ENCODE data around the gene EEF1A2.
A peak's percentile ranks its signal among the peaks of the same experiment; 100 is the strongest.

EEF1A2 gene

DNA sequence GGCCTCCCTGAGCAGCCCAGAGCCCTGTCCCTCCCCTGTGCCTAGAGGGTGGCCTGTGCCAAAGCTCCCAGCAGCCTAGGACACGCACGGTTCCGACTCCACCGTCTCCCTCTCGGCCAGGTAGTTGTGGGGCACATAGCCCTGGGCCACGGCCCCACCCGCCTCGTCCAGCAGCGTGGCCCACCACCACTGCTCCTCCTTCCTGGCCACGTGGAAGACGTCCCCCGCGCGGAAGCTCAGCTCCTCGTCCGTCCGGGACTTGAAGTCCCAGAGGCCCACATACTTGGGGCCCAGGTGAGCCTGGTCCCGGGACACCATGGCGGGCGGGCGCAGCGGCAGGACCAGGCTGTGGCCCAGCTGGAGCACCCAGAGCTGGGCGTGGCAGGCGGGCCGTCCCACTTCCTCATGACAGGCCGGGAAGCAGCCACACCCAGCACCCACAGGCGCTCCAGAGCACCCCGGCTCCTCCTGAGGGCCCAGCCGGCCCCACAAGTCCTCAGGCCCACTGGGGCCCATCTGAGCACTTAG lies 38.2 kb upstream of the EEF1A2 start, which contains the start of gene PTK6:
PTK6 (minus strand) TSS at position 380 of the 528 bp plus-strand sequence; CDS start at position 318, 62 bp downstream.
- DNase-seq (ENCODE audit: low read depth in 3 of 3) = no peak

DNA sequence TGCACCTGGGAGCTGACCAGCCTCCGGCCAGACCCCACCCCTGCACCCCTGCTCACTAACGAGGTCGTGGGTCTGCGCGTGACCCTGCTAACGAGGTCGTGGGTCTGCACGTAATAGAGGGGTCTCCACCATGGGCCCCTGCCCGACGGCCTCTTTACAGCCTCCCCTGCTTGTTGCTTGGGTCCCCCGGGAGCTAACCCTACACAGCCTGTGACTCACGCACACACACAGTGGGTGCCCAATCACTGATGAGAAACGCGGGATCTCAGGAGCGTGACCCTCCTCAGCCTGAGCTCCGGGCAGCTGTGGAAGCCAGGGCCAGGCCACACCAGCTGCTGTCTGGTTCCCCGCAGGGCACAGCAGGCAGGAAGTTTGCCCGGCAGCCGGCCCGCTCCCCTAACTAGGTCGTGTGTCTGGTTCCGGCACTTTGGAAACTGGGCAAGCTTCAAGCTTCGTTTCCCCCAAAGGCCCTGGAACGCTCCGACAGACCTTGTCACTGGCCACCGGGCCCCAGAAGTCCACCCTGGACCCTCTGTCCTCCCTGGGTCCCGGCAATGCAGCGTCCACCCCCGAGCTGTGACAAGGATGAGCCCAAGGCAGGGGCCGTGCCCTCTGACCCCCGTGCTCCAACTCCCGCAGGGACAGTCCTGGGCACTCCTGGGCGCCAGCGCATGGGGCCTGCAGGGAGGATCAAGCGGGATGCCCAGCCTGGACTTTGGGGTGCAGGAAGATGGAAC lies 37.5 kb upstream of the EEF1A2 start:
- DNase-seq (ENCODE audit: low read depth in 3 of 3) = no peak

DNA sequence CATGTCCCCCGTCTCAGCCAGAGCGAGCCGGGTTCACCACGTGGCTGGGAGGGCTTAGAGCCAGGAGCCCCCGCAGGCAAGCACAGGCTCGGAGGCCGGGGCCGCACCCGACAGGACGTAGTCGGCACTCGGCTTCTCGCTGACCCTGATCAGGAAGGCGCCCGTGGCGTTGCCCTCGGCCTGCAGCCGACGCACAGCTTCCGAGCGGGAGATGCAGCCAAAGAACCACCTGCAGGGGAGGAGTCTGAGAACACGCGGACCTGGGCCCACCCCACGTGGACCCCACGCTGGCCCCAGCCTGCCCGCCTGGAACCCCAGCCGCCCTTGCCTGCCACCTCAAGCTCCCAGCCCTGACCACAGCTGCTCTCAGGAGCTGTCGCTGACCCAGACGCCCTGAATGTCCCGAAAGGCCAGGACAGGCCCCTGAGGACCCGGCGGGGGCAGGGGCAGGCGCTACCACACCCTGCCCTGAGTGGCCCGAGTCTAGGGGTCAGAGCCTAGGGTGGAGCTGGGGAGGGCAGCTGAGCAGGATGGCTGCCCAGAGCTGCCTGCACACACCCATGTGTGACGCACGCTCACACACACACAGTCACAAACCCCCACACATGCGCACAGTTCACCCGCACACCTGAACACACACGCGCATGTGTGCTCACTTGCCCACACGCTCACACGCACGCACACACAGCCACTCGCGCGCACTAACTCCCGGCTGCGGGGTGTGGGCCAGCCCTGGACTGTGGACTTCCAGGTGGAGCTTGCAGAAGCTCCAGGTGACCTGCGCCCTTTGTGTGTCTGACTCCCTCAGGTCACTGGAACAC lies 36.2 kb upstream of the EEF1A2 start:
- DNase-seq (ENCODE audit: low read depth in 3 of 3) = no peak

DNA sequence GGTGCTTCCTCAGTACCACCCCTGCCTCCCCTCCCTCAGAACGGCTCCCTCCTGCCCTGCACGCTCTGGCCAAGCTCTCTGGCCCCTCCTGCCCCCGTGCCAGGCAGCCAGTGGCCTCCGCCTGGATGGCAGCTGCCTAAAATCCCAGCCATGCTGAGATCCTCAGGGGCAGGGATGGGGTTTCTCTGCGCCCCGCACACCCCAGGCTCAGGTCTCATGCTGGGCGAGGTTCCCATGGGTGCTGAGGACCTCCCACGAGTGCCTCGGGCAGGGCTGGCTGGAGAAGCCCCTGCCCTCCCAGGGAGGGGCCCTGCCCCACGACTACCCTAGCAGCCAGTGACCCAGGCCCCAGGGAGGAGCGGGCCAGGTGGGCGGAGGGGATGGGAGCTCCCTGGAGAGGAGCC lies 35.5 kb upstream of the EEF1A2 start:
- no peak for DNase-seq (ENCODE audit: low read depth in 3 of 3)

DNA sequence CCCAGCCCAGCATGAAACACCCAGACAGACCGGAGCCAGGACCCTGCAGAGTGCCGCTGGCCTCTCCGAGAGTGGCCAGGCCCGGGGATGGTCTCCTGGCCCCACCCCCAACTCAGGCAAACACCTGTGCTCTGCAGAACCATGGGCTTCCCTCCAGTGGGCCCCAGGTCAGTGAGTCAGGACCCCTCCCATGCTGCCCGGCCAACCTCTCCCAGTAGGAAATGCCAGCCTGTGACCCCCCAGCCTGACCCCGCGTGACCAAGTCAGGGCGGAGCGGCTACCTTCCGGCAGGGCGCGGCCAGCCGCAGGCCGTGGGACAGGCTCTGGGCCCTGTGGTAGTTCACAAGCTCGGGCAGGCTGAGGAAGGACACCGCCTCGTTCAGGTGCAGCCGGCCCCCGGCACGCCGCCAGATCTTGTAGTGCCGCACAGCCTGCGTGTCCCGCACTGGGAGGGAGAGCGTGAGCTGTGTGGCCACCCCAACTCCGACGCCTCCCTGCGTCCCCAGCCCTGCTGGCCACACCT lies 35.0 kb upstream of the EEF1A2 start:
- DNase-seq (ENCODE audit: low read depth in 3 of 3) = no peak

DNA sequence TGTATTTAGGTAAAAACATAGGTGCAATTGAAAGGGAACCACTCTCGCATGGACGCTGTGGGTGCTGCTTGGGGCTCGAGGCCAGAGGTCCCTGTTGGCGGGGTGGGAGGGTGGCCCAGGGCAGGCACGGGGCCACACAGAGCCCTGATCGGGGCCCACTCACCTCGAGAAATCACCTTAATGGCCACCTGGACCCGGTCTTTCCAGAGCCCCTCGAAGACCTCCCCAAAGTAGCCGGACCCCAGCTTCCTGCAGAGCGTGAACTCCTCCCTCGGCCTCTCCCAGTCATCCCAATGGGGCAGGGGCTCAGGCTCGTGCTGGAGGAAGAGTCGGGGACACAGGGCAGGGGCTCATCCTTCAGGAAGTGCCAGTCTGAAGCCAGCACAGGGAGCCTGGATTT lies 34.5 kb upstream of the EEF1A2 start:
- no peak for DNase-seq (ENCODE audit: low read depth in 3 of 3)

DNA sequence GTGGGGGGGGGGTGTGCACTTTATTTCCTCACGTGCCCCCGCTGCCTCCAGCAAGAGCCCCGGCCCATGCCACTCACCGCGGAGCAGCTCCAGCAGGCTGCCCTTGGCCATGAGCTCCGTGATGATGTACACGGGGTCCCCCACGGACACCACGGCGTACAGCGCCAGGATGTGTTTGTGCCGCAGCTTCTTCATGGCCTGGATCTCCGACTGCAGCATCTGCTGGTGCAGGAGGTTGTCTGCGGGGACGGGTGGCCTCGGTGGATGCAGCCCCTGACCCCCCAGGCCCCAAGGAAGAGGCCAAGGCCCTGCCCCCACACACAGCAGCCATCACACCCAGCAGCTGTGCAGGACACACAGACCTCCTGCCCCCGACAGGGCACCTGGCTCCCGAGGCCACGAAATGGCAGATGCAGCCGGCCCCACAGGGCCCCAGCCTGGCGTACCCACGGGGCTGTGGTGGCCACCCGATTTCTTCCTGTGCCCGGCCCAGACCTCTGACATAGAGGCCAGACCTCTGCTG lies 33.6 kb upstream of the EEF1A2 start:
- DNase-seq (ENCODE audit: low read depth in 3 of 3) = no peak

DNA sequence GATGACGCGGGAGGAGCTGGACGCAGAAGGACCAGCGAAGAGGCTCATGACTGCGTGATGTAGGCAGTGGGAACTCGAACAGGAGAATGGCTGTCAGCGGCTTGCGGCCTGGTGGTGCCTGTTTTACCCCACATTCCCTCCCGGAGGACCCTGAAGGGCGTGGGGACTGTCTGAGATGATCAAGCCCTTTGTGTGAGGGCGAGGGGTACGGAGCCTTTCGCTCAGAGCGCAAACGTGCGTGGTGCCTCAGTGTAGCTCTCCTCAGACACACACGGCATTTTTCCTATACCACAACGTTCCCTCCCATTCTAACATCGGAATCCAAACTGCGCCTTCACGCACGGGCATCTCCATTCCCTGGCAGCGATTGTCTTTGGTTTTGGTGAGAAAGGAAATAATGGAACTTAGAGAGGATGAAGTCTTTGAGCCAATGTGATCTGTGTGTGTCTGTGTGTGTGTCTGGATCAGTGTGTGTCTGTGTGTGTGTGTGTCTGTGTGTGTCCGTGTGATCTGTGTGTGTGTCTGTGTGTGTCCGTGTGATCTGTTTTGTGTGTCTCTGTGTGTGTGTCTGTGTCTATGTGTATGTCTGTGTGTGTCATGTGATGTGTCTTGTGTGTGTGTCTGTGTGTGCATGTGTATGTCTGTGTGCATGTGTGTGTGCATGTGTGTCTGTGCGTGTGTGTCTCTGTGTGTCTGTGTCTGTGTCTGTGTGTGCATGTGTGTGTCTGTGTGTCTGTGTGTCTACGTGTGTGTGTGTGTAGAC lies 33.0 kb upstream of the EEF1A2 start:
- DNase-seq (ENCODE audit: low read depth in 3 of 3) = no peak

DNA sequence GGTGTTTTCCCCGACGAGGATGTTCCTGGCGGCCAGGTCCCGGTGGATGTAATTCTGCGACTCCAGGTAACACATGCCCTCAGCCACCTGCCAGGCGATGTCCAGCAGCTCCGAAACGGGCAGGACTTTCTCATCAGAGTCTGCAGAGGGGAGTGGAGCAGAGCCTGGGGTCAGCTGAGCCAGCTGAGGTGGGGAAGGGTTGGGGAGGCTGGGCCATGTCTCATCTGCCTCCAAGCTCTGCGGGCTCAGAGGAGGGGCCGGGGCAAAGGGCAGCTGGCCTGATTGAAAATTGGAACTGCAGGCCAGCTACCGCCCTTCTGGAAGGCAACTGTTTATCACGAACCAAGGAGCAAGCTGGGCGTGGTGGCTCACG lies 31.9 kb upstream of the EEF1A2 start:
- DNase-seq (ENCODE audit: low read depth in 3 of 3) = no peak

DNA sequence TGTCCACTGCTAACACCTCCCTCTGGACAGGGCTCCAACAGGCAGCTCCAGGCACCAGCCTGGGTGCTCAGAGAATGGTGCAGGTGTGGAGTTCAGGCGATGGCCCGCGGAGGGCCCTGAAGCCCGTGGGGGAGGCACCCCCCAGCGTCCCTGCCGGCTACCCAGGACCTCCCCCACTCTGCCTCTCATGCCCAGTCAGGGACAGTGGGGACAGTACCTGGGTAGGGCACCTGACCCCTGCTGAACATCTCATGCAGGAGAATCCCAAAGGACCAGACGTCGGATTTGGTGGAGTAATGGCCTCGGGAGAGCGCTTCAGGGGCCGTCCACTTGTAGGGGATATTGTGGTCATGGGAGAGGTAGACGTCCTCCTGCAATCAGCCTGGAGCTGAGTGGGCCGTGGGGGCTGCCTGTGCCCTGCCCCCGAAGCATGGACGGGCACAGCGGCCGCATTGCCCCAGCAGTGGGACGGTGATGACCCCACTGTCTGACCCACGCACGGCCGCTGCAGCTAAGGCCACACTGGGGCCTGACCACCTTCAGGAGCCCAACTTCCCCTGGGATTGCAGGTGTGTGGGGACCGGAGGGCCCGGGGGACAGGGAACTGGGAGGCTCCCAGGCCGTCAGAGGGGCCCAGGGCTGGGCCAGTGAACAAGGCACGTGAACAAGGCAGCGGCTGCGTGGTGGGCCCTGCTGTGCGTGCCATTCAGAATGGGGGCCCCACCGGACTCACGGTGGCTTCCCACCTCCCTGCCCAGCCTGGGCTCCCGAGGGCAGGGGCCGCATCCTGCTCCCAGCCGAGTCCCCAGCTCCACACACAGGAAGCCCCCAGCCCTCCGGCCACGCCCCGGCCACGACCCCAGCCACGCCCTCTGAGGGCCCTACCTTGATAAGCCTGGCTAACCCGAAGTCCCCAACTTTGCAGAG lies 31.2 kb upstream of the EEF1A2 start:
- DNase-seq (ENCODE audit: low read depth in 3 of 3) = no peak

DNA sequence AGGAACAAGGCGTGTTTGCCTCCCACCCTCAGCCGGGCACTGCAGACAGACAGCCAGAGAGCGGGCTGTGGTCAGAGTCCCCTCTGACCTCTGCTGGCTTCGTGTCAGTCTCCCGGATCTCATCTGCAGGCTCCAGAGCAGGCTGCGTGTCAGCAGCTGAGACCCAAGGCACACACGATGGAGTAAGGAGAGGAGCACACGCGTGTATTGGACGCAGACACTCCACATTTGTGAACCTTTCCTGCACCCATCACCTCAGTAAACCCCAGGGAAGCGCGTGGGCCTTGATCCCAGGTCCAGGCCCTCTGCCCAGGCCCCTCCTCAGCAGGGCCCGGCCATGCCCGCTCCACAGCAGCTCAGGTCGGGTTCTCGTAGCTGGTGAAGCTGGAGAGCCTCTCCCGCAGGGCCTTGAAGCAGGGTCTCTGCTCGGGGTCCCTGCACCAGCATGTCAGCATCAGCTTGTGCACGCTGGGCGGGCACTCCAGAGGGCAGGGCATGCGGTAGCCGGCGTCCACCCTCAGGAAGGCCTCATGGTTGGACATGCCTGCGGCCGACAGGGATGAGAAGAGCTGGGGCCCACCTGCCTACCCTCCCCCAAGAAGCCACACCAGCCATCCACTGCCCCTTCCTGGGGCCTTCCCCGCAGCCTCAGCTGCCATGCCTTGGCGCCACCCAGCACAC lies 30.4 kb upstream of the EEF1A2 start:
- DNase-seq (ENCODE audit: low read depth in 3 of 3) = no peak

DNA sequence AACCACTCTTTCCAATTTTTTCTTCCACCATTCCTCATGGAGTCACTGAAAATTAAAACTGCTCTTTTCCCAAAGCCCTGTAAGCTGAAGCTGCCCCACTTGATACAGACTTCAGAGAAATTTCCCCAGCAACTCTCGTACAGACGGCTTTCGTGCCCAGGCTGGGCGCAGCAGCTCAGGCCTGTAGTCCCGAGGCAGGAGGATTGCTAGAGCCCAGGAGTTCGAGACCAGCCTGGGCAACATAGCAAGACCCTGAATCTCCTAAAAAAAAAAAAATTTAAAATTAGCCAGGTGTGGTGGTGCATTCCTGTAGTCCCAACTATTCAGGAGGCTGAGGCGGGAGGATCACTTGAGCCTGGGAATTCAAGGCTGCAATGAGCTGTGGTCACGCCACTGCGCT lies 28.3 kb upstream of the EEF1A2 start:
- no peak for DNase-seq (ENCODE audit: low read depth in 3 of 3)

DNA sequence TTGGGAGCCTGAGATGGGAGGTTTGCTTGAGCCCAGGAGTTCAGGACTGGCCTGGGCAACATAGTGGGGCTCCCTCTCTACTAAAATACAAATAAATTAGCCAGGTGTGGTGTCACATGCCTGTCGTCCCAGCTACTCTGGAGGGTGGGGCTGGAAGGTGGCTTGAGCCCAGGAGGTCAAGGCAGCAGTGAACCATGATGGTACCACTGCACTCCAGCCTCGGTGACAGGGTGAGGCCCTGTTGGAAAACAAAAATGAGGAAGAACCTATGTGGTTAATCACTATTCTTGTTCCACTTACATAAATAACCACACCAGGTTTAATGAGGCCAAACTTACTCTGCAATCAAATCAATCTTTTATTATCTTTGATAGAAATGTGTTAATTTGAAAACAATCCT lies 27.1 kb upstream of the EEF1A2 start:
- no peak for DNase-seq (ENCODE audit: low read depth in 3 of 3)

DNA sequence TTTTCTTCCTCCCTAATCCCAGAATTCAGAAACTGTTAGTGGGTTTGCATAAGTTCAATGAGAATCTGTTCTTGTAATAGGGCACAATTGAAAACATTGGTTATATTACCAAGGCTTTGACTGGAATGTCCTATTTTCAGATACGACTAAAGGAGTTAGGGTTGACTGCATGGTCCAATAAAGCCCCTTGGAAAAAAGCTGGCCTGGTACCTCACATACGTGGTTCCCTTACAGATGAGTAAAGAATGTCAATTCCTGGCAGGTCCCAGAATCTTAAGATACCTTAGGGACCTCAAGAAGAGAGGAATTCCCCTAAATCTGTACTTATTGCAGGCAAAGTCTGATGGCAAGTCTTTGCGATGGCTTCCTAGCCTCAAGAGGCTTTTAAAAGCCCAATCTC lies 26.3 kb upstream of the EEF1A2 start:
- no peak for DNase-seq (ENCODE audit: low read depth in 3 of 3)

DNA sequence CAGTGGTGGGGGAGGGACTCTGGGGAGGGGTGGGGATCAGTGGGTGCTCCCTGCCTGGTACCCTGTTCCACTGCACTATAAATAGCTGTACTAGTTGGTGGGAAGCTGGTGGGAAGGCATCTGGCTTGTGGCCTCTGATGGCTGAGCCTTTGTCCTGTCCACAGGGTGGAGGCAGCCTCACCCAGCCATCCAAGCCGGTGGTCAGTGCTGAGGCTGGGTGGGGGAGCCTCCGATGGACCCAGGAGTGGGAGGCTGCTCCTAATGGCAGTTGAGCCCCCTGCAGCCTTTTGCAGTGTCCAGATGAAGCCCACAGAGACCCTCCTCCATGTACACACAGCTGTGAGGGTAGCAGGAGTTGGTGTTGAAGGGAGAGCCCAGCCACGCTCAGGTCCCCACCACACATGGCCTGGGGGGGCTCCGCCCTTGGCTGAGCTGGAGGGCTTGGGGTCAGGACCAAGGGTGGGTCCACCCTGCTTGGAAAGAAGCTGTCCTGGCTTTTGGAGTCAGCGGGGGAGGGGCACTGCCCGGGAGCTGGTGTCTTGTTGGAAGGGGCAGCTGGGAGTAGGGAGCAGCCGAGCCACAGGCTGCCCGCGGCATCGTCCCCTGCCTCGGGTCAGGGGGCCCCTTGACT lies 24.2 kb upstream of the EEF1A2 start:
- no peak for DNase-seq (ENCODE audit: low read depth in 3 of 3)

DNA sequence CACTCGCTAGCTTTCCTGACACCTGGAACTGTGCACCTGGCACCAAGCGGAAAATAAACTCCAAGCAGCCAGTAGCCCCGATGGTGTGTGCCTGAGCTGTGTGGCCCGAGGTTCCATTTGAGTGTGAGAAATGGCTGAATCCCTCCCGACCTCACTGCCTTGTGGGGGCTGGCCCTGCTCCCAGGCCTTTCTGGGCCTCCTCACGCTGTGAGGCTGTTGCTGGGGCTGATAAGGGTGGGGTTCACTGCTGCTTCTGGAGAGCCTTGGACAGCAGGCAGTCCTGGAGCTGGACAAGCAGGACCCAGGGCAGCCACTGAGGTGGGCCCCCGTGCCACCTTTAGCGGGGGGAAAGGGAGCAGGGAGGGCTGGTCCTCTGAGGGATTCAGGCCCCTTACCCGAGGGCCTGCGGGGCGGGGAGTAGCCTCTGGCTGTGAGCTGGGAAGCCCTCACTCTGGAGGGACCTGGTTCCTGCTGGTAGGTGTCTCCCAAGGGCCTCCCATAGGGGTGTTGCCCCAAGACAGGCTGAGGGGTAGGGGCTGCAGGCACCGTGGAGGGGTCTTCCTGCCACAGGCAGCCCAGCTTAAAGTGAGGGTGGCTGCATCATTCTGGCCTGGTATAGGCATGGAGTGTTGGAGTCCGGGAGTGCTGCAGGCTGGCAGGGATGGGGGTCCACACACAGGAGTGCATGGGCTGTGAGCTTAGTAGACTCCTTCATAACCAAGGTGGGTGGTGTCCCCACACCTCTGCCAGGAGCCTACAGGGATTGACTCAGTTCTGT lies 23.4 kb upstream of the EEF1A2 start:
- no peak for DNase-seq (ENCODE audit: low read depth in 3 of 3)

DNA sequence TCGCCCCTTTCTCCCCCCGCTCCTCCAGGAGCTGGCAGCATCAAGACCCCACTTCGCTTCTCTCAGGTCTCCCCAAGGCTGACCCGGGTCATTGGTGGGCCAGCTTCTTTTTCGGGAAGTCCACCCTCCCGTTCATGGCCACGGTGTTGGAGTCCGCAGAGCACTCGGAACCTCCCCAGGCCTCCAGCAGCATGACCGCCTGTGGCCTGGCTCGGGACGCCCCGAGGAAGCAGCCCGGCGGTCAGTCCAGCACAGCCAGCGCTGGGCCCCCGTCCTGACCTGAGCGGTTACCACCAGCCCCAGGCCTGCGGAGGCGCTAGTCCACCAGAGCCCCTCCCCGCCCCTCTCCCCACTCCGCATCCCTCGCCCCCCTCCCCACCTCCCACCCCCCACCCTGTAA lies 22.7 kb upstream of the EEF1A2 start:
- DNase-seq (ENCODE audit: low read depth in 3 of 3) = no peak

DNA sequence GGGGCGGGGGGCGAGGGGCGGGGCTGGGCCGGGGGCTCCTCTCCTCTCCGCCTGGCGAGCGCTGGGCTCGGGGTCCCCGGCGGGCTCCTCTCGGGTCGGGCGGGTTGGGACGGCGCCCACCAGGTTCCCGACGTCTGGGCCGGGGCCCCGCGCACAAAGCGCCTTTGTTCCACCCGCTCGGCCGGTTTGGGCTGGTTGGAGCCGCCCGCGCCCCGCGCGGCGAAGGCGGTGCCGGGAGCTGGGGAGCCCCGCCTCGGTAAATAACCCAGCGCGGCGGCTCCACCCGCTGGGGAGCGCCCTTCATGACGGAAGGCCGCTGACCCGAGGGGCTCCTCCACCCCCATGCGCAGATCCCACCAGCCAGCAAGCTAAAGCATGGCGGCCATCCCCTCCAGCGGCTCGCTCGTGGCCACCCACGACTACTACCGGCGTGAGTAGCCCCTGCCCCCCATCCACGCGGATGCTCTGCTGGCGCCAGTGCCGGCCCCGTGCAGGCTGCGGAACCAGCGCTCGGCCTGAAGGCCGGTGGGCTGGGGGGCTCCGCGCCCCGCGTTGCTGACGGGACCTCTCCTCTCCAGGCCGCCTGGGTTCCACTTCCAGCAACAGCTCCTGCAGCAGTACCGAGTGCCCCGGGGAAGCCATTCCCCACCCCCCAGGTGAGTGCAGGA lies 22.2 kb upstream of the EEF1A2 start:
- DNase-seq (ENCODE audit: low read depth in 3 of 3) = peak; percentile 40 to 59 (median 46)
